Fibroblast of lung (primary cell): Measurements from ENCODE around the gene CST9. TPM values are rescaled to one million over a fixed set of nuclear protein-coding genes. Genes with fewer than 3 reads are reported as not detected.

Experiments used
- DNase-seq, 2 donors: peaks; one replicate each; pipeline versions ENCODE4 v3.0.0 to v3.0.0-alpha.2; 2010; ENCODE audit warnings: low read depth in 2 of 2
- H2AFZ ChIP-seq: 2 replicates; pipeline ENCODE4 v1.5.1; 2012; ENCODE audit warnings: low read length, control low read depth, inconsistent platforms
- H3K27ac ChIP-seq: 2 replicates; pipeline ENCODE4 v1.5.1; 2011; ENCODE audit warnings: low read length, control low read depth; ENCODE audit not compliant: insufficient read depth
- H3K27me3 ChIP-seq: 2 replicates; pipeline ENCODE4 v1.5.1; 2011; ENCODE audit warnings: mild to moderate bottlenecking, low read length; ENCODE audit not compliant: control insufficient read depth, insufficient read depth
- H3K36me3 ChIP-seq: 2 replicates; pipeline ENCODE4 v1.5.1; 2011; ENCODE audit warnings: low read length; ENCODE audit not compliant: control insufficient read depth, insufficient read depth
- H3K4me1 ChIP-seq: 2 replicates; pipeline ENCODE4 v1.5.1; 2011; ENCODE audit warnings: low read length; ENCODE audit not compliant: control insufficient read depth, insufficient read depth; ENCODE audit errors: extremely low read depth
- H3K4me2 ChIP-seq: 2 replicates; pipeline ENCODE4 v1.5.1; 2011; ENCODE audit warnings: low read length, control low read depth; ENCODE audit not compliant: insufficient read depth; ENCODE audit errors: extremely low read depth
- H3K4me3 ChIP-seq, 4 experiments: fragments of 200-600 bp in 1 of 4; sonication (generic) in 1 of 4; replicated peaks in 1 of 4; 2 replicates each; pipeline ENCODE4 v1.5.1; 2011 to 2016; ENCODE audit warnings: low read length in 4 of 4, low read depth in 3 of 4, mild to moderate bottlenecking in 3 of 4, control low read depth in 2 of 4, inconsistent platforms in 1 of 4, mixed read lengths in 1 of 4; ENCODE audit not compliant: insufficient read depth in 1 of 4; ENCODE audit errors: control extremely low read depth in 1 of 4
- H3K79me2 ChIP-seq: 2 replicates; pipeline ENCODE4 v1.5.1; 2012; ENCODE audit warnings: mild to moderate bottlenecking, low read length, inconsistent platforms; ENCODE audit not compliant: control insufficient read depth, insufficient read depth
- H3K9ac ChIP-seq: 2 replicates; pipeline ENCODE4 v1.5.1; 2011; ENCODE audit warnings: mild to moderate bottlenecking, low read length, control low read depth; ENCODE audit not compliant: insufficient read depth
- H3K9me3 ChIP-seq: 2 replicates; pipeline ENCODE4 v1.5.1; 2012; ENCODE audit warnings: low read depth, low read length; ENCODE audit not compliant: control insufficient read depth, insufficient read depth
- H4K20me1 ChIP-seq: 2 replicates; pipeline ENCODE4 v1.5.1; 2011; ENCODE audit warnings: low read length; ENCODE audit not compliant: control insufficient read depth, insufficient read depth; ENCODE audit errors: extremely low read depth
- CTCF ChIP-seq, 2 donors: IDR thresholded peaks in 1 of 2; conservative IDR thresholded peaks in 1 of 2; 1 replicate in 1 of 2; 2 replicates in 1 of 2; pipeline ENCODE4 v1.5.1; 2011 to 2012; ENCODE audit warnings: low read length in 2 of 2, control low read depth in 1 of 2, inconsistent platforms in 1 of 2, low read depth in 1 of 2, mild to moderate bottlenecking in 1 of 2
- EZH2 ChIP-seq: IDR thresholded peaks from 2 replicates; pipeline ENCODE4 v1.5.1; 2012; ENCODE audit warnings: low read length, control low read depth, mild to moderate bottlenecking; ENCODE audit errors: missing control alignments
- polyA plus RNA-seq, 2 donors: library from polyadenylated mRNA; depleted of rRNA in 1 of 2; stranded (reverse) in 1 of 2; unstranded in 1 of 2; fragments of >200 nt; gene quantifications; 2 replicates each; pipeline ENCODE4 v1.2.1, GENCODE V29; 2011 to 2012; ENCODE audit warnings: missing spikeins in 1 of 2
- total RNA-seq: library from RNA; depleted of rRNA; stranded (reverse); fragments of >200 nt; gene quantifications from 2 replicates; pipeline ENCODE4 v1.2.1, GENCODE V29; 2014

CST9 gene
- total and polyA plus RNA-seq, 2 donors (not counting 1 experiment from before 2014, with no cell fraction given) = not detected

- no peaks in the 10 kb centered on the region for H3K79me2 ChIP-seq
- H3K4me3 ChIP-seq = no peak overlapping the region
Measured at GRCh38 chr20:23568971-23569330, 36.8 kb downstream of the CST9 start.

GRCh38 chr20:23568320-23568970 is 37.3 kb downstream of the CST9 start, which contains the start of gene CST9L:
Gene CST9L, minus strand, starts transcription at chr20:23568484. Its CDS starts 34 bp downstream, at chr20:23568450.
- Histone ChIP-seq H3K9ac (no peak within 1 kb of the TSS), H3K4me3 (no peak within 1 kb of the TSS), H3K36me3 (no peaks in the 10 kb centered on the region), H3K4me2 (no peak within 1 kb of the TSS), H3K27ac (no peak within 1 kb of the TSS), H3K9me3 (no peaks in the 10 kb centered on the region), H4K20me1 (no peaks in the 10 kb centered on the region), H3K4me1 (no peaks in the 10 kb centered on the region), H3K27me3 (no peaks in the 10 kb centered on the region), H3K79me2 (no peaks in the 10 kb centered on the region), H2AFZ (no peak within 1 kb of the TSS)
- TF ChIP-seq EZH2 = no peak
- no peak for TF ChIP-seq CTCF (conservative IDR thresholded peaks at IDR 0.05 in 1 of 2, IDR thresholded peaks at IDR 0.05 in 1 of 2; ENCODE audit: low read depth in 1 of 2, low read length in 2 of 2)
- DNase-seq = no peak

More at GRCh38 chr20:23568971-23569330, 36.8 kb downstream of the CST9 start:
- H3K36me3 ChIP-seq = no peaks in the 10 kb centered on the region
- H3K4me2 ChIP-seq = no peak overlapping the region
- H3K9me3 ChIP-seq = no peaks in the 10 kb centered on the region
- TF ChIP-seq CTCF (conservative IDR thresholded peaks at IDR 0.05 in 1 of 2, IDR thresholded peaks at IDR 0.05 in 1 of 2; ENCODE audit: low read depth in 1 of 2, low read length in 2 of 2) (no peak), EZH2 (no peak)
- DNase-seq = no peak
- no peak overlapping the region for H2AFZ ChIP-seq
- H3K27ac ChIP-seq = no peak overlapping the region
- no peak overlapping the region for H3K9ac ChIP-seq
- no peaks in the 10 kb centered on the region for H3K27me3 ChIP-seq
- H4K20me1 ChIP-seq = no peaks in the 10 kb centered on the region
- no peaks in the 10 kb centered on the region for H3K4me1 ChIP-seq

GRCh38 chr20:23566199-23566932 is 39.4 kb downstream of the CST9 start:
- no peaks in the 10 kb centered on the region for H3K36me3 ChIP-seq
- no peaks in the 10 kb centered on the region for H3K4me1 ChIP-seq
- no peak overlapping the region for H3K4me2 ChIP-seq
- TF ChIP-seq EZH2 (no peak), CTCF (conservative IDR thresholded peaks at IDR 0.05 in 1 of 2, IDR thresholded peaks at IDR 0.05 in 1 of 2; ENCODE audit: low read depth in 1 of 2, low read length in 2 of 2) (no peak)
- H4K20me1 ChIP-seq = no peaks in the 10 kb centered on the region
- H3K79me2 ChIP-seq = no peaks in the 10 kb centered on the region
- H3K9ac ChIP-seq = no peak overlapping the region
- H2AFZ ChIP-seq = no peak overlapping the region
- DNase-seq = no peak
- H3K27me3 ChIP-seq = no peaks in the 10 kb centered on the region
- no peak overlapping the region for H3K27ac ChIP-seq
- no peaks in the 10 kb centered on the region for H3K9me3 ChIP-seq
- no peak overlapping the region for H3K4me3 ChIP-seq
